A673 (cell line): ENCODE results near the gene F8A1.
A peak's percentile ranks its signal among the peaks of the same experiment; 100 is the strongest.

ENCODE experiments used
- EZH2 ChIP-seq: fragments of 200-600 bp; sonication (generic); IDR thresholded peaks from 2 replicates; pipeline ENCODE4 v1.6.1; 2017; ENCODE audit warnings: borderline replicate concordance, low read depth, mild to moderate bottlenecking, mixed read lengths, antibody characterized with exemption, low read length; ENCODE audit not compliant: poor library complexity, severe bottlenecking
- TF ChIP-seq, protein P1 (sequence below): fragments of 300-800, 200-600 bp; sonication (generic); conservative IDR thresholded peaks from 2 replicates; pipeline ENCODE4 v1.5.1; 2017; ENCODE audit warnings: low read depth, mild to moderate bottlenecking, antibody characterized with exemption, low read length, moderate library complexity, mixed read lengths

DNA sequence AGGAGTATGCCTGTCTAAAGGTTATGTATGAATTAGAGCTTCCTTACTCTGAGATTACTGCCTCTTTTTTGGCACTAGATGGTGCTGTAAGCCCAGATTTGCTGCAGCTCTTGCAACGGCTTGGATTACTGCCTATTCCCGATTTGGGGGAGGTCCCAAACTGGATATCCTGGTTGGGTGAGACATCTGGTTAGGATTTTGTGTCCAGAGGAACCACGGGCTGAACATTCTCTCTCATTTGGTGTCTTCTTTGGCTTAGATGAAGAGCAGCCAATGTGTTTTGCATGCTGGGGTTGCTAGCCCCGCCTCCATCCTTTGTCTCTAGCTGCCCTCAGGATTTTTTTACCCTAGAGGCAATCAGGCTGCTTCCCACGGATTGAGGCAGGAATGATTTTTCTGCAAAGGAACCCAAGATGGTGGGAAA is 31.9 kb downstream of the F8A1 start:
- TF ChIP-seq, protein P1, sequence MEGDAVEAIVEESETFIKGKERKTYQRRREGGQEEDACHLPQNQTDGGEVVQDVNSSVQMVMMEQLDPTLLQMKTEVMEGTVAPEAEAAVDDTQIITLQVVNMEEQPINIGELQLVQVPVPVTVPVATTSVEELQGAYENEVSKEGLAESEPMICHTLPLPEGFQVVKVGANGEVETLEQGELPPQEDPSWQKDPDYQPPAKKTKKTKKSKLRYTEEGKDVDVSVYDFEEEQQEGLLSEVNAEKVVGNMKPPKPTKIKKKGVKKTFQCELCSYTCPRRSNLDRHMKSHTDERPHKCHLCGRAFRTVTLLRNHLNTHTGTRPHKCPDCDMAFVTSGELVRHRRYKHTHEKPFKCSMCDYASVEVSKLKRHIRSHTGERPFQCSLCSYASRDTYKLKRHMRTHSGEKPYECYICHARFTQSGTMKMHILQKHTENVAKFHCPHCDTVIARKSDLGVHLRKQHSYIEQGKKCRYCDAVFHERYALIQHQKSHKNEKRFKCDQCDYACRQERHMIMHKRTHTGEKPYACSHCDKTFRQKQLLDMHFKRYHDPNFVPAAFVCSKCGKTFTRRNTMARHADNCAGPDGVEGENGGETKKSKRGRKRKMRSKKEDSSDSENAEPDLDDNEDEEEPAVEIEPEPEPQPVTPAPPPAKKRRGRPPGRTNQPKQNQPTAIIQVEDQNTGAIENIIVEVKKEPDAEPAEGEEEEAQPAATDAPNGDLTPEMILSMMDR: peak; percentile 81
- TF ChIP-seq EZH2: no peak
